GM12878 (cell line): ENCODE data around the gene CKS1B. TPM values are rescaled to one million over a fixed set of nuclear protein-coding genes. Genes with fewer than 3 reads are reported as not detected.

ENCODE experiments used
- ATAC-seq: fragments of 200-7000 bp; cut with Tn5 transposase; 3 replicates; pipeline ENCODE4 v1.9.1; 2020; ENCODE audit warnings: mild to moderate bottlenecking, moderate library complexity
- BruUV-seq: library from RNA; stranded (reverse); fragments of 400-500 nt; replicated peaks from 2 replicates; lab custom pipeline; 2021; lab: Mats Ljungman, UMichigan
- CTCF ChIA-PET: fragments of 300-600 bp; sonication (Branson Sonifier 250); formaldehyde crosslinking; extraction: SDS; loops from one replicate; lab custom pipeline; 2021; ENCODE audit warnings: inconsistent platforms; lab: Yijun Ruan, JAX
- POLR2A ChIA-PET: fragments of 350-600 bp; formaldehyde crosslinking; extraction: SDS; loops from one replicate; lab custom pipeline; 2021; ENCODE audit warnings: inconsistent platforms; lab: Charles Lee
- RAD21 ChIA-PET: fragments of 300-600 bp; sonication (Branson Sonifier 250); formaldehyde crosslinking; loops from one replicate; lab custom pipeline; 2023; ENCODE audit warnings: antibody characterized with exemption; ENCODE audit not compliant: unreplicated experiment; lab: Charles Lee
- SMC1A ChIA-PET: fragments of 300-600 bp; sonication (Branson Sonifier 250); formaldehyde crosslinking; loops from one replicate; lab custom pipeline; 2023; ENCODE audit not compliant: unreplicated experiment, uncharacterized antibody; lab: Charles Lee
- DNase-seq: peaks from one replicate; pipeline ENCODE4 v3.0.0-alpha.2; 2011; ENCODE audit warnings: low read depth, low spot score
- FAIRE-seq: peaks from 3 replicates; lab custom pipeline; 2011; peaks lifted over from hg19 to GRCh38; lab: Jason Lieb, UNC
- H2AFZ ChIP-seq: 2 replicates; pipeline ENCODE4 v1.6.0; 2011; ENCODE audit warnings: low read depth, low read length, control low read depth; ENCODE audit not compliant: control insufficient read depth
- H3K27ac ChIP-seq: 2 replicates; pipeline ENCODE4 v1.5.1; 2011; ENCODE audit warnings: control low read depth; ENCODE audit not compliant: control insufficient read depth, insufficient read depth
- H3K27me3 ChIP-seq, 2 experiments: replicated peaks in 1 of 2; 2 replicates each; pipeline versions ENCODE4 v1.6.0 to v1.6.1; 2011; ENCODE audit warnings: low read length in 1 of 2; ENCODE audit not compliant: control insufficient read depth in 2 of 2, insufficient read depth in 2 of 2
- H3K36me3 ChIP-seq, 2 experiments: 2 replicates each; pipeline ENCODE4 v1.5.1; 2011; ENCODE audit warnings: low read length in 1 of 2; ENCODE audit not compliant: control insufficient read depth in 2 of 2, insufficient read depth in 2 of 2
- H3K4me1 ChIP-seq: 2 replicates; pipeline ENCODE4 v1.6.1; 2011; ENCODE audit warnings: mild to moderate bottlenecking, low read length, moderate library complexity, mixed read lengths; ENCODE audit not compliant: control insufficient read depth, insufficient read depth
- H3K4me2 ChIP-seq: 2 replicates; pipeline ENCODE4 v1.6.0; 2011; ENCODE audit warnings: control low read depth; ENCODE audit not compliant: control insufficient read depth, insufficient read depth
- H3K4me3 ChIP-seq: fragments of 200-600 bp; sonication (generic); 2 replicates; pipeline ENCODE4 v1.5.1; 2016
- H3K79me2 ChIP-seq: 2 replicates; pipeline ENCODE4 v1.6.0; 2011; ENCODE audit warnings: low read length; ENCODE audit not compliant: control insufficient read depth, insufficient read depth
- H3K9ac ChIP-seq: 2 replicates; pipeline ENCODE4 v1.8.0; 2011; ENCODE audit warnings: low read length, control low read depth, mixed read lengths; ENCODE audit not compliant: control insufficient read depth, insufficient read depth
- H3K9me3 ChIP-seq: replicated peaks from 3 replicates; pipeline ENCODE4 v1.5.1; 2011; ENCODE audit warnings: mild to moderate bottlenecking, low read length; ENCODE audit not compliant: control insufficient read depth, insufficient read depth
- H4K20me1 ChIP-seq: 2 replicates; pipeline ENCODE4 v1.6.0; 2011; ENCODE audit not compliant: control insufficient read depth, insufficient read depth
- BHLHE40 ChIP-seq, 2 experiments: fragments of 450-650 bp in 1 of 2; IDR thresholded peaks; 2 replicates each; pipeline ENCODE4 v1.6.1; 2011 to 2017; ENCODE audit warnings: low read depth in 2 of 2, borderline replicate concordance in 1 of 2, improper control_type of control experiment in 1 of 2, low read length in 1 of 2, mild to moderate bottlenecking in 1 of 2
- ESRRA ChIP-seq: IDR thresholded peaks from 2 replicates; pipeline ENCODE4 v1.6.1; 2012; ENCODE audit warnings: mild to moderate bottlenecking, low read length, improper control_type of control experiment
- HDGF ChIP-seq: fragments of 450-650 bp; IDR thresholded peaks from 2 replicates; pipeline ENCODE4 v1.6.1; 2016; ENCODE audit warnings: antibody characterized with exemption
- IKZF1 ChIP-seq: fragments of 450-650 bp; conservative IDR thresholded peaks from 2 replicates; pipeline ENCODE4 v1.6.1; 2017; ENCODE audit warnings: antibody characterized with exemption, mild to moderate bottlenecking
- IRF4 ChIP-seq: IDR thresholded peaks from 2 replicates; pipeline ENCODE4 v1.6.1; 2011; ENCODE audit warnings: low read depth, low read length
- KLF5 ChIP-seq: fragments of 450-650 bp; IDR thresholded peaks from 2 replicates; pipeline ENCODE4 v1.6.1; 2014; ENCODE audit warnings: mild to moderate bottlenecking; ENCODE audit not compliant: partially characterized antibody
- SP1 ChIP-seq: IDR thresholded peaks from one replicate; pipeline ENCODE4 v1.6.1; 2011; ENCODE audit warnings: low read depth, low read length
- WGBS: methylation state at CpG from one replicate; pipeline ENCODE4 v1.1.6; 2016; ENCODE audit warnings: low lambda C conversion rate; ENCODE audit not compliant: insufficient replicate concordance, insufficient coverage; ENCODE audit errors: missing lambda C conversion rate; 5-methylcytosine and 5-hydroxymethylcytosine counted together
- in situ Hi-C: fragments of 300-500 bp; cut with MboI; formaldehyde crosslinking; loops from 9 replicates; pipeline ENCODE4 v1.14.3; 2018; ENCODE audit warnings: mixed read lengths
- intact Hi-C: fragments of 100-400 bp; cut with micrococcal nuclease; formaldehyde crosslinking; loops from one replicate; pipeline ENCODE4 v1.14.2; 2022; ENCODE audit not compliant: unreplicated experiment
- polyA plus RNA-seq, 11 experiments: library from polyadenylated mRNA; depleted of rRNA in 4 of 11; unstranded in 6 of 11; stranded (reverse) in 5 of 11; fragments of >200 nt; fragmentation: Nextera tagmentation in 4 of 11; fragmentation: Illumina TruSeq in 1 of 11; extraction: Ambion mirVana in 4 of 11; extraction: Trizol in 1 of 11; gene quantifications; 1 replicate in 1 of 11; 2 replicates in 10 of 11; pipeline versions ENCODE4 v1.2.1 to v1.2.3, GENCODE V29; 2011 to 2016; ENCODE audit warnings: inconsistent platforms in 2 of 11, missing spikeins in 2 of 11, low read depth in 1 of 11
- total RNA-seq, 4 experiments: library from RNA; depleted of rRNA in 3 of 4; stranded (reverse); fragments of >200 nt in 3 of 4; fragmentation: Illumina TruSeq in 1 of 4; extraction: Trizol in 1 of 4; gene quantifications; 2 replicates each; pipeline versions ENCODE4 v1.2.1 to v1.2.3, GENCODE V29; 2013 to 2021
- TF ChIP-seq, protein P1 (sequence below): fragments of 450-650 bp; IDR thresholded peaks from 2 replicates; pipeline ENCODE4 v1.6.1; 2014; ENCODE audit warnings: mild to moderate bottlenecking
- TF ChIP-seq, protein P2 (sequence below): fragments of 450-650 bp; IDR thresholded peaks from 2 replicates; pipeline ENCODE4 v1.6.1; 2016; ENCODE audit warnings: mild to moderate bottlenecking, moderate library complexity, borderline replicate concordance

Gene CKS1B
- total and polyA plus RNA-seq, 10 of the 15 experiments (the other 5 are each of a cell fraction or from before 2014, with no cell fraction given) = 125 to 608 (median 364) TPM

DNA sequence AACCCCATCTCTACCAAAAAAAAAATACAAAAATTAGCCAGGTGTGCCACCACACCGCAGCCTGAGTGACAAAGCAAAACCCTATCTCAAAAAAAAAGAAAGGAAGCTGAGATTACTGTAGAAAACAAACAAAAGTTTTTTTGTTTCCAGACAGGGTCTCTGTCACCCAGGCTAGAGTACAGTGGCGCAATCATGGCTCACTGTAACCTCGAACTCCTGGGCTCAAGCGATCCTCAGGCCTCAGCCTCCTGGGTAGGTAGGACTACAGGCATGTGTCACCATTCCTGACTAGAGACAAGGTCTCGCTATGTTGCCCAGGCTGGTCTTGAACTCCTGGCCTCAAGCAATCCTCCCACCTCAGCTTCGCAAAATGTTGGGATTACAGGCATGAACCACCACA lies 10.1 kb upstream of the CKS1B start:
- H3K4me3 ChIP-seq = no peak overlapping the region
- H3K4me1 ChIP-seq = peaks cover 8% of the 10 kb centered on the region; the same call in 1 of the 2 replicates
- FAIRE-seq (no peak), ATAC-seq (no peak), DNase-seq (no peak)
- intact Hi-C loops = loop anchor here (5.0 kb wide), 1 partner anchor 38 kb away; the partner anchor contains the start of gene ZBTB7B
- no peak overlapping the region for H3K4me2 ChIP-seq
- H3K27me3 ChIP-seq = no peaks in the 10 kb centered on the region
- in situ Hi-C loops = no loop called here
- ChIA-PET CTCF (interaction anchor here (1.8 to 3.5 kb wide), 3 partner anchors 9 to 35 kb away, joined by 4 to 11 read pairs (median 5); partner anchors contain the start of genes CKS1B and PBXIP1), SMC1A (interaction anchor here (0.9 to 1.4 kb wide), 2 partner anchors 9 to 18 kb away, joined by 3 to 4 read pairs; partner anchors contain the start of gene FLAD1), RAD21 (interaction anchor here (1.0 to 1.9 kb wide), 2 partner anchors 35 to 53 kb away, joined by 3 to 4 read pairs; no protein-coding TSS in a partner anchor), POLR2A (interaction anchor here (1.3 to 1.7 kb wide), 3 partner anchors 9 to 20 kb away, joined by 3 to 5 read pairs (median 4); partner anchors contain the start of gene CKS1B)
- H3K9me3 ChIP-seq = no peaks in the 10 kb centered on the region
- no TSS peak for BruUV-seq
- peaks cover 32% of the 10 kb centered on the region for H3K79me2 ChIP-seq
- H4K20me1 ChIP-seq = no peaks in the 10 kb centered on the region
- peaks cover 12% of the 10 kb centered on the region in 2 experiments; a peak in 3 of 4 replicates for H3K36me3 ChIP-seq
- no peak overlapping the region for H3K27ac ChIP-seq
- H2AFZ ChIP-seq = no peak overlapping the region
- no peak overlapping the region for H3K9ac ChIP-seq
- WGBS = 71% methylated on average over 6 of the region's 6 CpGs
- TF ChIP-seq HDGF (no peak), ESRRA (no peak), IKZF1 (no peak), KLF5 (no peak), SP1 (no peak), IRF4 (no peak), BHLHE40 (IDR thresholded peaks at IDR 0.05; ENCODE audit: borderline replicate concordance in 1 of 2, low read depth in 2 of 2, low read length in 1 of 2) (no peak)
- TF ChIP-seq, protein P1, sequence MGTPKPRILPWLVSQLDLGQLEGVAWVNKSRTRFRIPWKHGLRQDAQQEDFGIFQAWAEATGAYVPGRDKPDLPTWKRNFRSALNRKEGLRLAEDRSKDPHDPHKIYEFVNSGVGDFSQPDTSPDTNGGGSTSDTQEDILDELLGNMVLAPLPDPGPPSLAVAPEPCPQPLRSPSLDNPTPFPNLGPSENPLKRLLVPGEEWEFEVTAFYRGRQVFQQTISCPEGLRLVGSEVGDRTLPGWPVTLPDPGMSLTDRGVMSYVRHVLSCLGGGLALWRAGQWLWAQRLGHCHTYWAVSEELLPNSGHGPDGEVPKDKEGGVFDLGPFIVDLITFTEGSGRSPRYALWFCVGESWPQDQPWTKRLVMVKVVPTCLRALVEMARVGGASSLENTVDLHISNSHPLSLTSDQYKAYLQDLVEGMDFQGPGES = no peak
- TF ChIP-seq, protein P2, sequence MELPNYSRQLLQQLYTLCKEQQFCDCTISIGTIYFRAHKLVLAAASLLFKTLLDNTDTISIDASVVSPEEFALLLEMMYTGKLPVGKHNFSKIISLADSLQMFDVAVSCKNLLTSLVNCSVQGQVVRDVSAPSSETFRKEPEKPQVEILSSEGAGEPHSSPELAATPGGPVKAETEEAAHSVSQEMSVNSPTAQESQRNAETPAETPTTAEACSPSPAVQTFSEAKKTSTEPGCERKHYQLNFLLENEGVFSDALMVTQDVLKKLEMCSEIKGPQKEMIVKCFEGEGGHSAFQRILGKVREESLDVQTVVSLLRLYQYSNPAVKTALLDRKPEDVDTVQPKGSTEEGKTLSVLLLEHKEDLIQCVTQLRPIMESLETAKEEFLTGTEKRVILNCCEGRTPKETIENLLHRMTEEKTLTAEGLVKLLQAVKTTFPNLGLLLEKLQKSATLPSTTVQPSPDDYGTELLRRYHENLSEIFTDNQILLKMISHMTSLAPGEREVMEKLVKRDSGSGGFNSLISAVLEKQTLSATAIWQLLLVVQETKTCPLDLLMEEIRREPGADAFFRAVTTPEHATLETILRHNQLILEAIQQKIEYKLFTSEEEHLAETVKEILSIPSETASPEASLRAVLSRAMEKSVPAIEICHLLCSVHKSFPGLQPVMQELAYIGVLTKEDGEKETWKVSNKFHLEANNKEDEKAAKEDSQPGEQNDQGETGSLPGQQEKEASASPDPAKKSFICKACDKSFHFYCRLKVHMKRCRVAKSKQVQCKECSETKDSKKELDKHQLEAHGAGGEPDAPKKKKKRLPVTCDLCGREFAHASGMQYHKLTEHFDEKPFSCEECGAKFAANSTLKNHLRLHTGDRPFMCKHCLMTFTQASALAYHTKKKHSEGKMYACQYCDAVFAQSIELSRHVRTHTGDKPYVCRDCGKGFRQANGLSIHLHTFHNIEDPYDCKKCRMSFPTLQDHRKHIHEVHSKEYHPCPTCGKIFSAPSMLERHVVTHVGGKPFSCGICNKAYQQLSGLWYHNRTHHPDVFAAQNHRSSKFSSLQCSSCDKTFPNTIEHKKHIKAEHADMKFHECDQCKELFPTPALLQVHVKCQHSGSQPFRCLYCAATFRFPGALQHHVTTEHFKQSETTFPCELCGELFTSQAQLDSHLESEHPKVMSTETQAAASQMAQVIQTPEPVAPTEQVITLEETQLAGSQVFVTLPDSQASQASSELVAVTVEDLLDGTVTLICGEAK = no peak
